PC-3 (cell line): ENCODE measurements around the gene VSIG10. TPM values are rescaled to one million over a fixed set of nuclear protein-coding genes. Genes with fewer than 3 reads are reported as not detected.

Experiments used
- ATAC-seq: fragments of 200-7000 bp; cut with Tn5 transposase; 2 replicates; pipeline ENCODE4 v1.9.1; 2020; ENCODE audit warnings: mild to moderate bottlenecking, moderate library complexity
- BruUV-seq: library from RNA; stranded (reverse); fragments of 400-500 nt; replicated peaks from 2 replicates; lab custom pipeline; 2021; lab: Mats Ljungman, UMichigan
- CTCF ChIA-PET: fragments of 300-600 bp; sonication (Branson Sonifier 250); formaldehyde crosslinking; loops from one replicate; lab custom pipeline; 2022; ENCODE audit warnings: antibody characterized with exemption; lab: Charles Lee
- POLR2A ChIA-PET: fragments of 300-600 bp; sonication (Branson Sonifier 250); formaldehyde crosslinking; loops from one replicate; lab custom pipeline; 2022; ENCODE audit warnings: antibody characterized with exemption; ENCODE audit not compliant: unreplicated experiment; lab: Charles Lee
- DNase-seq: peaks from one replicate; pipeline ENCODE4 v3.0.0-alpha.2; 2015
- H2AFZ ChIP-seq: fragments of 300-600 bp; sonication (generic); 2 replicates; pipeline ENCODE4 v1.6.0; 2016; ENCODE audit warnings: antibody characterized with exemption, low read length
- H3F3A ChIP-seq: fragments of 300-600 bp; sonication (generic); one replicate; pipeline ENCODE4 v1.6.0; 2017; ENCODE audit warnings: antibody characterized with exemption, low read length, control low read depth, mild to moderate bottlenecking; ENCODE audit not compliant: unreplicated experiment
- H3K27ac ChIP-seq: fragments of 300-600 bp; sonication (generic); 2 replicates; pipeline ENCODE4 v1.5.1; 2016; ENCODE audit warnings: mild to moderate bottlenecking, low read length
- H3K27me3 ChIP-seq: fragments of 300-600 bp; sonication (generic); 2 replicates; pipeline ENCODE4 v1.6.1; 2016; ENCODE audit warnings: low read length, mixed read lengths
- H3K36me3 ChIP-seq: fragments of 300-600 bp; sonication (generic); 2 replicates; pipeline ENCODE4 v1.6.1; 2016; ENCODE audit warnings: low read depth, mixed run types, low read length, mixed read lengths
- H3K4me1 ChIP-seq: fragments of 300-600 bp; sonication (generic); 2 replicates; pipeline ENCODE4 v1.5.1; 2016; ENCODE audit warnings: low read length; ENCODE audit not compliant: insufficient read depth
- H3K4me2 ChIP-seq: fragments of 300-600 bp; sonication (generic); 2 replicates; pipeline ENCODE4 v1.6.0; 2016; ENCODE audit warnings: low read length
- H3K4me3 ChIP-seq: fragments of 300-600 bp; sonication (generic); 2 replicates; pipeline ENCODE4 v1.5.1; 2016; ENCODE audit warnings: mild to moderate bottlenecking, low read length, mixed read lengths
- H3K79me2 ChIP-seq: fragments of 300-600 bp; sonication (generic); 2 replicates; pipeline ENCODE4 v1.6.1; 2017; ENCODE audit warnings: low read length, mixed read lengths
- H3K9ac ChIP-seq: fragments of 300-600 bp; sonication (generic); 2 replicates; pipeline ENCODE4 v1.6.0; 2016; ENCODE audit warnings: mild to moderate bottlenecking, low read length
- H3K9me2 ChIP-seq: fragments of 300-600 bp; sonication (generic); replicated peaks from 2 replicates; pipeline ENCODE4 v1.6.1; 2016; ENCODE audit warnings: mixed run types, low read length, mixed read lengths
- H3K9me3 ChIP-seq: fragments of 300-600 bp; sonication (generic); 2 replicates; pipeline ENCODE4 v1.6.1; 2016; ENCODE audit warnings: low read length, mixed read lengths
- H4K20me1 ChIP-seq: fragments of 300-600 bp; sonication (generic); 2 replicates; pipeline ENCODE4 v1.6.1; 2016; ENCODE audit warnings: low read length, mixed read lengths
- CTCF ChIP-seq: fragments of 300-600 bp; sonication (generic); conservative IDR thresholded peaks from 2 replicates; pipeline ENCODE4 v1.5.1; 2017; ENCODE audit warnings: antibody characterized with exemption, low read depth, mild to moderate bottlenecking, low read length
- EZH2 ChIP-seq: fragments of 300-600 bp; sonication (generic); IDR thresholded peaks from one replicate; pipeline ENCODE4 v1.6.1; 2017; ENCODE audit warnings: antibody characterized with exemption, mild to moderate bottlenecking, low read length; ENCODE audit not compliant: unreplicated experiment
- EZH2phosphoT487 ChIP-seq: fragments of 300-600 bp; sonication (generic); IDR thresholded peaks from 2 replicates; pipeline ENCODE4 v1.6.1; 2018; ENCODE audit warnings: mild to moderate bottlenecking, antibody characterized with exemption, low read length, borderline replicate concordance
- intact Hi-C: fragments of 100-400 bp; cut with micrococcal nuclease; formaldehyde crosslinking; loops from 2 replicates; pipeline ENCODE4 v1.9.0; 2023
- total RNA-seq: library from RNA; depleted of rRNA; stranded (reverse); fragments of >200 nt; gene quantifications from 2 replicates; pipeline ENCODE4 v1.2.3, GENCODE V29; 2014

Gene VSIG10
- total RNA-seq, 1 experiment from 2014 or later: 60.8 TPM

- Histone ChIP-seq H3K79me2 (no peaks in the 10 kb centered on the region), H3K4me3 (no peak overlapping the region), H3K36me3 (no peaks in the 10 kb centered on the region), H3K27ac (no peak overlapping the region), H3K27me3 (no peaks in the 10 kb centered on the region), H3F3A (no peaks in the 10 kb centered on the region), H3K9me3 (no peaks in the 10 kb centered on the region), H4K20me1 (no peaks in the 10 kb centered on the region), H2AFZ (no peak overlapping the region), H3K4me1 (peaks cover 8% of the 10 kb centered on the region; the same call in 1 of the 2 replicates), H3K4me2 (no peak overlapping the region), H3K9me2 (no peaks in the 10 kb centered on the region), H3K9ac (no peak overlapping the region)
- TF ChIP-seq EZH2phosphoT487 (no peak), EZH2 (no peak), CTCF (no peak)
- ChIA-PET CTCF (no interaction called here), POLR2A (no interaction called here)
- DNase-seq: no peak
- BruUV-seq: no TSS peak
- intact Hi-C loops: no loop called here
- ATAC-seq: no peak
Observed at GRCh38 chr12:118122264-118122663, 18.5 kb upstream of the VSIG10 start.

DNA sequence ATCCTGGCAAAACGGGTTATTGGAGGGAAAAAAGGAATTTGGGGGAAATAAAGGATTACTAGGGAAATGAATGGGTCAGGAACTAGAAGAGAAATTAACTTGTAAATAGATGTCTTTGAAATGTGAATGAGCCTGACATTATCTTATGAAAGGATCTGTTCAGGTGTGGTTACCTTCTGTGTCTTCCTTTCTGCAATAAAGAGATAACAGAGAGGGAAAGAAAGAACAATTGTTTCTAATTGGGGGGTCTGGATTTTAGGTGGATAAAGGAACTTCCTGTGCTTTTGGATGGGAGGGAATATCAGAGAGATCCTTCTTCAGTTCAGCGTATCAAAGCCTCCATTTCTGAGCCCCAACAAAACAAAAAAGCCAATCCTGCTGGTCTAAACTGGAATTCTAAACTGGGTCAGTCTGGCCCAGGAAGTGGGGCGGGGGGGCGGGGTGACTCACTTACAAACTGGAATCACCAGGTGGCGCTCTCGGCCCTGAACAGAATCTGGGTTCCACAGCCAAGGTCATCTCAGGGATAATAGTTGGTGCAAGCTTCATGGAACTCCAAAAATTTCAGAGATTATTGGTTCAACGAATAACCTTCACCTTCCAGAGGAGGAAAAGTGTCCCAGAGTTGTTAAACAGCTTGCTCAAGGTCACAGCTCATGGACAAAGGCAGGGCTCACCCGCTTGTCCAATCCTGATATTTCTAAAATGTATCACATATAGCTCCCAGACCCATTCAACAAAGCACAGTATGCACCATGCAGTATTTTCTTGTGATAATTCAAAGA is 17.0 kb upstream of the VSIG10 start:
- Histone ChIP-seq H2AFZ (peak overlapping the region; percentile 63), H3K4me3 (no peak overlapping the region), H3K9ac (no peak overlapping the region), H3K4me2 (peak overlapping the region; percentile 36; the same call in 1 of the 2 replicates), H3K36me3 (no peaks in the 10 kb centered on the region), H3K4me1 (peaks cover 8% of the 10 kb centered on the region; the same call in 1 of the 2 replicates), H3K27ac (no peak overlapping the region), H4K20me1 (no peaks in the 10 kb centered on the region), H3K9me3 (no peaks in the 10 kb centered on the region), H3K9me2 (no peaks in the 10 kb centered on the region), H3F3A (no peaks in the 10 kb centered on the region), H3K27me3 (no peaks in the 10 kb centered on the region), H3K79me2 (no peaks in the 10 kb centered on the region)
- TF ChIP-seq EZH2phosphoT487 (no peak), CTCF (peak; percentile 52), EZH2 (no peak)
- ChIA-PET POLR2A (interaction anchor here (0.7 to 1.0 kb wide), 2 partner anchors 15 to 17 kb away, joined by 3 read pairs; partner anchors contain the start of gene PEBP1), CTCF (interaction anchor here (0.5 to 1.3 kb wide), 4 partner anchors 15 to 255 kb away, joined by 3 to 7 read pairs (median 4); partner anchors contain the start of genes PEBP1 and SUDS3)
- DNase-seq: peak; percentile 78
- intact Hi-C loops: loop anchor here (1.0 kb wide), 2 partner anchors 45 to 256 kb away; partner anchors contain the start of gene SUDS3
- BruUV-seq: no TSS peak
- peak; percentile 91 for ATAC-seq

DNA sequence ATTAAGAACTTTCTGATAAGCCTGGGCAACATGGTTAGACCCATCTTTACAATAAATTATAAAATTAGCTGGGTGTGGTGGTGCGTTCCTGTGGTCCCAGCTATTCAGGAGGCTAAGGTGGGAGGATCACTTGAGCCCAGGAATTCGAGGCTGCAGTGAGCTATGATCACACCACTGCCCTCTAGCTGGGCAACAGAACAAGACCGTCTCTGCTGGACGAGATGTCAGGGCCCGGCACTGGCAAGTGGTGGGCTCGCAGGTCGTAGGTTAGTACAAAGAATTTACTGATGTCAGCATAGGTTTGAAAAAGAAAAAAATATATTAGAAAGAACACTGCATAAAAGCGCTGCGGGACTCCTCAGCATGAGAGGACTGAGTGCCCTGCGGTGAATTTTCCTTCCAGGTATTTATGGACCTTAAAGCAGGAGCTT is 15.7 kb upstream of the VSIG10 start:
- peaks cover 4% of the 10 kb centered on the region; the same call in 1 of the 2 replicates for H3K36me3 ChIP-seq
- POLR2A ChIA-PET: no interaction called here
- ATAC-seq: no peak
- CTCF ChIA-PET: no interaction called here
- H3F3A ChIP-seq: no peaks in the 10 kb centered on the region
- intact Hi-C loops: no loop called here
- peaks cover 8% of the 10 kb centered on the region; the same call in 1 of the 2 replicates for H3K4me1 ChIP-seq
- TF ChIP-seq CTCF: no peak
- TF ChIP-seq EZH2: no peak
- TF ChIP-seq EZH2phosphoT487: no peak
- no peak for DNase-seq
- H3K79me2 ChIP-seq: no peaks in the 10 kb centered on the region
- no peak overlapping the region for H3K4me2 ChIP-seq
- H2AFZ ChIP-seq: no peak overlapping the region
- H3K9me3 ChIP-seq: 0 out of 2 replicates have a peak, but pooled peaks cover 6% of the 10 kb centered on the region
- H3K27ac ChIP-seq: no peak overlapping the region
- no peak overlapping the region for H3K9ac ChIP-seq
- no peaks in the 10 kb centered on the region for H3K9me2 ChIP-seq
- BruUV-seq: no TSS peak
- no peak overlapping the region for H3K4me3 ChIP-seq
- H3K27me3 ChIP-seq: no peaks in the 10 kb centered on the region
- H4K20me1 ChIP-seq: no peaks in the 10 kb centered on the region
